ENCODE results near the gene ANKMY1. TPM values are rescaled to one million over a fixed set of nuclear protein-coding genes. Genes with fewer than 3 reads are reported as not detected.

The ANKMY1 gene
- total and polyA plus RNA-seq, 2 of the 8 experiments (the other 6 are each of a cell fraction or from before 2014, with no cell fraction given) = 4.5 to 4.8 TPM

GRCh38 chr2:240579071-240579762, 21.4 kb upstream of the ANKMY1 start (continued):
- no peak for TF ChIP-seq CHD7 (IDR thresholded peaks at IDR 0.05; ENCODE audit: insufficient replicate concordance, low read length)
- no peak for TF ChIP-seq RNF2 (IDR thresholded peaks at IDR 0.05; ENCODE audit: borderline replicate concordance, low read depth, low read length, missing control alignments, poor library complexity, severe bottlenecking)
- TF ChIP-seq SUZ12 (IDR thresholded peaks at IDR 0.05; ENCODE audit: low read length) = no peak
- TF ChIP-seq ZNF274 (IDR thresholded peaks at IDR 0.05; ENCODE audit: borderline replicate concordance, extremely low read depth, low read length) = no peak
- no peak for TF ChIP-seq JUN (IDR thresholded peaks at IDR 0.05; ENCODE audit: low read depth, low read length)
- TF ChIP-seq POLR2AphosphoS5 (IDR thresholded peaks at IDR 0.05; ENCODE audit: low read depth, low read length) = no peak
- TF ChIP-seq HDAC6 (IDR thresholded peaks at IDR 0.05; ENCODE audit: low read depth, low read length) = no peak
- no peak for TF ChIP-seq SRF (IDR thresholded peaks at IDR 0.05; ENCODE audit: low read depth, low read length)
- TF ChIP-seq SIRT6 (IDR thresholded peaks at IDR 0.05; ENCODE audit: low read length) = no peak
- no peak for TF ChIP-seq PHF8 (conservative IDR thresholded peaks at IDR 0.05; ENCODE audit: low read depth, low read length)
- no peak for TF ChIP-seq TEAD4 (IDR thresholded peaks at IDR 0.05; ENCODE audit: low read depth, low read length)
